H1 (cell line): ENCODE data around the gene CEP83. TPM values are rescaled to one million over a fixed set of nuclear protein-coding genes. Genes with fewer than 3 reads are reported as not detected.

Experiments
- CTCF ChIA-PET: fragments of 300-600 bp; sonication (Branson Sonifier 250); formaldehyde crosslinking; loops from one replicate; lab custom pipeline; 2021; ENCODE audit not compliant: partially characterized antibody; lab: Charles Lee
- POLR2A ChIA-PET: fragments of 300-600 bp; sonication (Branson Sonifier 250); formaldehyde crosslinking; loops from one replicate; lab custom pipeline; 2021; ENCODE audit warnings: inconsistent platforms; ENCODE audit not compliant: partially characterized antibody; lab: Charles Lee
- DNase-seq, 2 experiments: peaks; one replicate each; pipeline versions ENCODE4 v3.0.0 to v3.0.0-alpha.2; 2010 to 2022; ENCODE audit warnings: low spot score in 2 of 2, low read depth in 1 of 2, mixed read lengths in 1 of 2
- FAIRE-seq: peaks from 2 replicates; lab custom pipeline; 2011; peaks lifted over from hg19 to GRCh38; lab: Jason Lieb, UNC
- H2AFZ ChIP-seq: 2 replicates; pipeline ENCODE4 v1.8.1; 2012; ENCODE audit warnings: low read length, inconsistent platforms
- H2AK5ac ChIP-seq: 2 replicates; pipeline ENCODE4 v1.6.1; 2013; ENCODE audit warnings: low read depth, low read length
- H2BK120ac ChIP-seq: replicated peaks from 2 replicates; pipeline ENCODE3; 2013; ENCODE audit warnings: low read depth, low read length, inconsistent platforms
- H2BK12ac ChIP-seq: 2 replicates; pipeline ENCODE4 v1.6.1; 2013; ENCODE audit warnings: low read depth, low read length
- H2BK15ac ChIP-seq: 2 replicates; pipeline ENCODE4 v1.6.1; 2013; ENCODE audit warnings: low read length
- H2BK20ac ChIP-seq: 2 replicates; pipeline ENCODE4 v1.6.1; 2013; ENCODE audit warnings: low read length
- H2BK5ac ChIP-seq: 2 replicates; pipeline ENCODE4 v1.6.1; 2013; ENCODE audit warnings: low read depth, low read length
- H3K14ac ChIP-seq: 2 replicates; pipeline ENCODE4 v1.6.1; 2013; ENCODE audit warnings: inconsistent platforms; ENCODE audit not compliant: insufficient read length
- H3K18ac ChIP-seq: 2 replicates; pipeline ENCODE4 v1.6.1; 2013; ENCODE audit warnings: low read length; ENCODE audit errors: extremely low read depth
- H3K23ac ChIP-seq: 2 replicates; pipeline ENCODE4 v1.6.1; 2013; ENCODE audit warnings: inconsistent platforms; ENCODE audit not compliant: insufficient read length
- H3K23me2 ChIP-seq: 2 replicates; pipeline ENCODE4 v1.6.1; 2013; ENCODE audit warnings: low read depth, low read length
- H3K27ac ChIP-seq: 2 replicates; pipeline ENCODE4 v1.6.1; 2011; ENCODE audit warnings: low read depth, low read length, inconsistent platforms
- H3K27me3 ChIP-seq, 4 experiments: replicated peaks in 1 of 4; 1 replicate in 1 of 4; 2 replicates in 3 of 4; pipeline versions ENCODE4 v1.6.1 to v1.8.1; 2011 to 2013; ENCODE audit warnings: low read length in 3 of 4, mild to moderate bottlenecking in 3 of 4, inconsistent platforms in 2 of 4, mixed read lengths in 2 of 4, moderate library complexity in 1 of 4; ENCODE audit not compliant: control insufficient read depth in 3 of 4, insufficient read depth in 3 of 4; ENCODE audit errors: extremely low read depth in 1 of 4
- H3K36me3 ChIP-seq, 4 experiments: 2 replicates each; pipeline versions ENCODE4 v1.6.1 to v1.8.1; 2011 to 2013; ENCODE audit warnings: mild to moderate bottlenecking in 4 of 4, low read length in 3 of 4, moderate library complexity in 2 of 4, control low read depth in 1 of 4, inconsistent platforms in 1 of 4; ENCODE audit not compliant: insufficient read depth in 4 of 4, control insufficient read depth in 2 of 4
- H3K4ac ChIP-seq: replicated peaks from 2 replicates; pipeline ENCODE3; 2013; ENCODE audit warnings: low read length, low read depth, mixed read lengths, inconsistent platforms; ENCODE audit not compliant: insufficient read length
- H3K4me1 ChIP-seq, 4 experiments: replicated peaks in 1 of 4; 1 replicate in 1 of 4; 2 replicates in 3 of 4; pipeline versions ENCODE4 v1.6.1 to v1.8.1; 2011 to 2013; ENCODE audit warnings: low read length in 3 of 4, inconsistent platforms in 2 of 4, mixed read lengths in 1 of 4; ENCODE audit not compliant: insufficient read depth in 4 of 4, control insufficient read depth in 3 of 4
- H3K4me2 ChIP-seq, 2 experiments: 2 replicates each; pipeline versions ENCODE4 v1.6.1 to v1.8.1; 2011 to 2013; ENCODE audit warnings: low read depth in 2 of 2, low read length in 2 of 2, control low read depth in 1 of 2, inconsistent platforms in 1 of 2, mild to moderate bottlenecking in 1 of 2; ENCODE audit not compliant: insufficient read depth in 1 of 2
- H3K4me3 ChIP-seq, 4 experiments: fragments of 200-600, 300-600 bp in 1 of 4; sonication (generic), shearing (Covaris generic), sonication (Bioruptor Twin) in 1 of 4; 2 replicates each; pipeline versions ENCODE4 v1.5.1 to v1.8.1; 2011 to 2016; ENCODE audit warnings: low read length in 4 of 4, low read depth in 3 of 4, control low read depth in 2 of 4, inconsistent platforms in 2 of 4, mild to moderate bottlenecking in 2 of 4, mixed read lengths in 1 of 4, moderate library complexity in 1 of 4; ENCODE audit not compliant: insufficient read depth in 2 of 4; ENCODE audit errors: extremely low read depth in 1 of 4
- H3K56ac ChIP-seq: replicated peaks from 2 replicates; pipeline ENCODE3; 2013; ENCODE audit warnings: low read depth, mild to moderate bottlenecking, mixed read lengths, low read length, inconsistent platforms; ENCODE audit not compliant: insufficient read length
- H3K79me1 ChIP-seq: 2 replicates; pipeline ENCODE4 v1.6.1; 2013; ENCODE audit warnings: low read depth, low read length, control low read depth
- H3K79me2 ChIP-seq, 2 experiments: 2 replicates each; pipeline versions ENCODE4 v1.6.1 to v1.8.1; 2012 to 2013; ENCODE audit warnings: low read length in 2 of 2, mild to moderate bottlenecking in 2 of 2, inconsistent platforms in 1 of 2; ENCODE audit not compliant: insufficient read depth in 2 of 2, control insufficient read depth in 1 of 2
- H3K9ac ChIP-seq, 4 experiments: replicated peaks in 1 of 4; 1 replicate in 1 of 4; 2 replicates in 3 of 4; pipeline versions ENCODE4 v1.6.1 to v1.8.1; 2011 to 2013; ENCODE audit warnings: low read depth in 3 of 4, low read length in 3 of 4, control low read depth in 2 of 4, mild to moderate bottlenecking in 2 of 4, moderate library complexity in 2 of 4, inconsistent platforms in 1 of 4; ENCODE audit errors: extremely low read depth in 1 of 4
- H3K9me3 ChIP-seq, 2 experiments: 2 replicates each; pipeline versions ENCODE4 v1.6.1 to v1.8.1; 2012 to 2013; ENCODE audit warnings: mild to moderate bottlenecking in 2 of 2, moderate library complexity in 2 of 2, control low read depth in 1 of 2, inconsistent platforms in 1 of 2, low read depth in 1 of 2, low read length in 1 of 2, mixed read lengths in 1 of 2; ENCODE audit not compliant: insufficient read depth in 2 of 2
- H4K20me1 ChIP-seq, 2 experiments: replicated peaks in 1 of 2; 2 replicates each; pipeline versions ENCODE3 to v1.8.1; 2011 to 2013; ENCODE audit warnings: inconsistent platforms in 2 of 2, low read length in 2 of 2, mild to moderate bottlenecking in 1 of 2; ENCODE audit not compliant: insufficient read depth in 2 of 2, control insufficient read depth in 1 of 2
- H4K5ac ChIP-seq: 2 replicates; pipeline ENCODE4 v1.6.1; 2013; ENCODE audit warnings: low read length, low read depth, mixed read lengths, inconsistent platforms; ENCODE audit not compliant: insufficient read length
- H4K8ac ChIP-seq: 2 replicates; pipeline ENCODE4 v1.8.0; 2013; ENCODE audit warnings: mild to moderate bottlenecking, moderate library complexity, low read length, inconsistent platforms; ENCODE audit not compliant: insufficient read depth; ENCODE audit errors: extremely low read depth
- H4K91ac ChIP-seq: replicated peaks from 2 replicates; pipeline ENCODE3; 2013; ENCODE audit warnings: low read length, mixed read lengths, inconsistent platforms; ENCODE audit not compliant: insufficient read length
- CEBPB ChIP-seq: IDR thresholded peaks from 2 replicates; pipeline ENCODE4 v1.6.1; 2012; ENCODE audit warnings: low read depth, low read length
- WGBS, 2 experiments: shearing (Covaris generic) in 1 of 2; methylation state at CpG; one replicate each; pipeline versions ENCODE4 v1.1.6 to v1.1.7; 2013 to 2015; ENCODE audit warnings: low lambda C conversion rate in 2 of 2, mixed read lengths in 2 of 2, inconsistent platforms in 1 of 2, low coverage in 1 of 2, missing lambda C conversion rate in 1 of 2; ENCODE audit not compliant: insufficient replicate concordance in 2 of 2, insufficient coverage in 1 of 2, insufficient read length in 1 of 2; ENCODE audit errors: extremely low coverage in 1 of 2, missing lambda C conversion rate in 1 of 2; 5-methylcytosine and 5-hydroxymethylcytosine counted together
- polyA plus RNA-seq, 7 experiments: library from polyadenylated mRNA; depleted of rRNA in 3 of 7; stranded (reverse) in 5 of 7; unstranded in 2 of 7; fragments of >200 nt in 5 of 7; fragments of 200-250 nt in 2 of 7; gene quantifications; 1 replicate in 5 of 7; 2 replicates in 1 of 7; 4 replicates in 1 of 7; pipeline versions ENCODE4 v1.2.1 to v1.2.3, GENCODE V29; 2011 to 2013; ENCODE audit warnings: missing spikeins in 2 of 7, mixed read lengths in 2 of 7
- total RNA-seq: library from RNA; stranded (reverse); fragmentation: NEBNext Ultra II Directional; extraction: Animal tissue kit (Norgen Biotek cat#: 25700); gene quantifications from 2 replicates; pipeline ENCODE4 v1.2.1, GENCODE V29; 2021

CEP83 gene
- total and polyA plus RNA-seq, 2 of the 8 experiments (the other 6 are each of a cell fraction or from before 2014, with no cell fraction given), result 6.0 to 25.8 TPM

- Histone ChIP-seq H3K4me1 (peaks cover 0 to 8% (median 3%) of the 10 kb centered on the region in 4 experiments; a peak in 5 of 7 replicates), H3K27ac (no peak overlapping the region)
- no peak for TF ChIP-seq CEBPB
These were observed 69.6 kb downstream of the CEP83 start for GRCh38 chr12:94390130-94390485.

More at GRCh38 chr12:94390130-94390485, 69.6 kb downstream of the CEP83 start:
- no peaks in the 10 kb centered on the region for H3K79me2 ChIP-seq
- no peaks in the 10 kb centered on the region for H3K79me1 ChIP-seq
- no peak overlapping the region for H4K5ac ChIP-seq
- H3K36me3 ChIP-seq, result peaks cover 0 to 5% (median 1%) of the 10 kb centered on the region in 4 experiments; a peak in 4 of 8 replicates
- no peak overlapping the region for H2AFZ ChIP-seq
- H2BK5ac ChIP-seq, result no peak overlapping the region
- no peak overlapping the region for H4K91ac ChIP-seq
- no peak overlapping the region for H3K14ac ChIP-seq
- no peak for DNase-seq
- H3K4me3 ChIP-seq, result no peak overlapping the region
- ChIA-PET CTCF (interaction anchor here (1.1 to 1.7 kb wide), 3 partner anchors 9 to 121 kb away, joined by 3 to 5 read pairs (median 3); no protein-coding TSS in a partner anchor), POLR2A (interaction anchor here (0.7 to 0.8 kb wide), 2 partner anchors 14 to 23 kb away, joined by 3 read pairs; no protein-coding TSS in a partner anchor)
- no peak overlapping the region for H3K23ac ChIP-seq
- H3K4me2 ChIP-seq, result peak overlapping the region; percentile 45 to 65; a peak in 3 of 4 replicates
- no peaks in the 10 kb centered on the region for H3K23me2 ChIP-seq
- H2BK120ac ChIP-seq, result no peak overlapping the region
- H3K4ac ChIP-seq, result no peak overlapping the region
- 87% methylated on average over 4 of the region's 4 CpGs; no CpG with 5 or more reads in 1 of the 2 experiments for WGBS, 2 experiments
- H3K9ac ChIP-seq, result no peak overlapping the region
- H3K9me3 ChIP-seq, result no peaks in the 10 kb centered on the region
- H3K27me3 ChIP-seq, result no peaks in the 10 kb centered on the region
- H3K56ac ChIP-seq, result no peak overlapping the region
- H3K18ac ChIP-seq, result no peak overlapping the region
- H2BK20ac ChIP-seq, result no peak overlapping the region
- no peak overlapping the region for H2BK15ac ChIP-seq
- no peak overlapping the region for H4K8ac ChIP-seq
- H4K20me1 ChIP-seq, result no peaks in the 10 kb centered on the region
- FAIRE-seq, result no peak
- H2AK5ac ChIP-seq, result no peak overlapping the region
- H2BK12ac ChIP-seq, result no peak overlapping the region
